ENCODE measurements around the gene TPGS1. TPM values are rescaled to one million over a fixed set of nuclear protein-coding genes. Genes with fewer than 3 reads are reported as not detected.

The TPGS1 gene
- total RNA-seq, 4 donors from 2014 or later = 12.6 to 37.5 (median 29.9) TPM

DNA sequence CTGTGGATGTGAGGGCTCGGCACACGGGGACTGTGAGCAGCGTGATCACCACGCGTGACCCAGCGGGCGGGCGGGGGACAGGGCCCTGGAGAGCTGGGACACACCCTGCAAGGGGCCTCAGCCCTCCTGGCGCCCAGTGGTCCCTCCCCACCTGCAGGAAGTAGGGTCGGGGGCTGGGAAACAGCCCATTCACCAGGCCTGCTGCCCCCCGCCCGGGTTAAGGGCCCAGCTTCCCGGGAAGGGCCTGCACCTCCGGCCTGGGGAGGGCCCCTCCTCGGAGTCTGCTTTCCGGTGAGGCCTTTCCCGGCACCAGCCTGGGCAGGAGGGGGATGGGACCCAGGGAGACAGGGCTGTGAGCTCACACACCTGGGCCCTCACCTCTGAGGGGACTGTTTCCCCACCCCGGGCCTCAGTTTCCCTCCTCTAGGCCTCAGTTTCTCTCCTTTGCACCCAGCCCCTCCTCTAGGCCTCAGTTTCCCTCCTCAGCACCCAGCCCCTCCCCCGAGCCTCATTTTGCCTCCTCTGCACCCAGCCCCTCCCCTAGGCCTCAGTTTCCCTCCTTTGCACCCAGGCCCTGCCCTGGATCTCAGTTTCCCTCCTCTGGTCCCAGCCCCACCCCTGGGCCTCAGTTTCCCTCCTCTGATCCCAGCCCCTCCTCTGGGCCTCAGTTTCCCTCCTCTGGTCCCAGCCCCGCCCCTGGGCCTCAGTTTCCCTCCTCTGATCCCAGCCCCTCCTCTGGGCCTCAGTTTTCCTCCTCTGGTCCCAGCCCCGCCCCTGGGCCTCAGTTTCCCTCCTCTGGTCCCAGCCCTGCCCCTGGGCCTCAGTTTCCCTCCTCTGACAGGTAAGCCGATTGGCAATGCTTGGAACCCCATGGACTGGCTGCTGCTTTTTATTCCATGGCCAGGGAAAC lies 12.9 kb upstream of the TPGS1 start:
- H3K27me3 ChIP-seq = peaks cover 12 to 24% of the 10 kb centered on the region in 2 donors
- intact Hi-C loops (cut with DNase I; ENCODE audit: low total_unique reads) = no loop called here

DNA sequence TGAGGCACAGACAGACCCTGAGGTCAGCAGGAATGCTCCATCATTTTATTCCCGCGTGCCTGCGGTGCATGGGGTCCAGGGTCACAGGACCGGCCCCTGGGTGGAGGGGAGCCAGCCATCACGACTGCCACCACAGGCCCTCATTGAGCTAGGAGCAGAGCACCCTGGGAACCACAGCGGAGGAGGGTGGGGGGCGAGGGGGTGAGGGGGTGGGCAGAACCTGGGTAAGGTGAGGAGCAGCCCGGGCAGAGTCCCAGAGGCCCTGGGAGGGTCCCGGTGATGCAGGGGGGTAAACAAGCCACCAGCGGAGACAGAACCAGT lies 12.3 kb upstream of the TPGS1 start:
- H3K27me3 ChIP-seq = peaks cover 12 to 25% of the 10 kb centered on the region in 2 donors
- no peak overlapping the region for H3K27ac ChIP-seq
- no peaks in the 10 kb centered on the region for H3K9me3 ChIP-seq
- intact Hi-C loops (cut with DNase I; ENCODE audit: low total_unique reads) = no loop called here
- no peak overlapping the region for H3K4me3 ChIP-seq
- TF ChIP-seq, protein P1, sequence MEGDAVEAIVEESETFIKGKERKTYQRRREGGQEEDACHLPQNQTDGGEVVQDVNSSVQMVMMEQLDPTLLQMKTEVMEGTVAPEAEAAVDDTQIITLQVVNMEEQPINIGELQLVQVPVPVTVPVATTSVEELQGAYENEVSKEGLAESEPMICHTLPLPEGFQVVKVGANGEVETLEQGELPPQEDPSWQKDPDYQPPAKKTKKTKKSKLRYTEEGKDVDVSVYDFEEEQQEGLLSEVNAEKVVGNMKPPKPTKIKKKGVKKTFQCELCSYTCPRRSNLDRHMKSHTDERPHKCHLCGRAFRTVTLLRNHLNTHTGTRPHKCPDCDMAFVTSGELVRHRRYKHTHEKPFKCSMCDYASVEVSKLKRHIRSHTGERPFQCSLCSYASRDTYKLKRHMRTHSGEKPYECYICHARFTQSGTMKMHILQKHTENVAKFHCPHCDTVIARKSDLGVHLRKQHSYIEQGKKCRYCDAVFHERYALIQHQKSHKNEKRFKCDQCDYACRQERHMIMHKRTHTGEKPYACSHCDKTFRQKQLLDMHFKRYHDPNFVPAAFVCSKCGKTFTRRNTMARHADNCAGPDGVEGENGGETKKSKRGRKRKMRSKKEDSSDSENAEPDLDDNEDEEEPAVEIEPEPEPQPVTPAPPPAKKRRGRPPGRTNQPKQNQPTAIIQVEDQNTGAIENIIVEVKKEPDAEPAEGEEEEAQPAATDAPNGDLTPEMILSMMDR (IDR thresholded peaks at IDR 0.05) = no peak
- TF ChIP-seq POLR2A (IDR thresholded peaks at IDR 0.05) = no peak
- H3K4me1 ChIP-seq = no peaks in the 10 kb centered on the region
- no peaks in the 10 kb centered on the region for H3K36me3 ChIP-seq
- no peak for DNase-seq

More for the DNA sequence above, 12.9 kb upstream of the TPGS1 start:
- Histone ChIP-seq H3K9me3 (no peaks in the 10 kb centered on the region), H3K4me1 (no peaks in the 10 kb centered on the region), H3K36me3 (no peaks in the 10 kb centered on the region), H3K4me3 (no peak overlapping the region), H3K27ac (no peak overlapping the region)
- DNase-seq = no peak
- TF ChIP-seq, protein P1 (IDR thresholded peaks at IDR 0.05) = no peak
- TF ChIP-seq POLR2A (IDR thresholded peaks at IDR 0.05) = no peak

DNA sequence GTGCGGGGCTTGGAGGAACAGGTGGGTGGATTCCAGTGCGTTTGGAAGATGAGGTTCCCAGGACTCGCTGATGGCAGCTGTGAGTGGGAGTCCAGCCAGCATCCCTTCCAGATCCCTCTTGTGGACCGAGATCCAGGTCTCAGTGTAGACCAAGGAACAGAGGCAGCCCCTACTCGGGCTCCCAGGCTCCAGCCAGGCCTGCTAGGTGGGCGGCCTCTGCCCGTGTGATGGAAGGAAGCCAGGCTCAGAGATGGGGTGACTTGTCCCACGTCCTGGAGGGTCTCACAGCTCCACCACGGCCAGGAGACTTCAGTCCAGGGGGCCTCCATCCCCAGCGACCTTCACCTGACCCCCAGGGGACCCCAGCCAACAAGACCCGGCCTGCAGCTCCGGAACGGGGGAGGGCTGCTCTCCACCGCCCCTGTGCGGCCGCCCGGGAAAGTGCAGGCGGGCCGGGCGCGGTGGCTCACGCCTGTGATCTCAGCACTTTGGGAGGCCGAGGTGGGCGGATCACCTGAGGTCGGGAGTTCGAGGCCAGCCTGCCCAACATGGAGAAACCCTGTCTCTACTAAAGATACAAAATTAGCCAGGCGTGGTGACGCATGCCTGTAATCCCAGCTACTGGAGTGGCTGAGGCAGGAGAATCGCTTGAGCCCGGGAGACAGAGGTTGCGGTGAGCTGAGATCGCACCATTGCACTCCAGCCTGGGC lies 11.7 kb upstream of the TPGS1 start:
- Histone ChIP-seq H3K9me3 (no peaks in the 10 kb centered on the region), H3K27me3 (peaks cover 12 to 25% of the 10 kb centered on the region in 2 donors)
- DNase-seq = no peak

DNA sequence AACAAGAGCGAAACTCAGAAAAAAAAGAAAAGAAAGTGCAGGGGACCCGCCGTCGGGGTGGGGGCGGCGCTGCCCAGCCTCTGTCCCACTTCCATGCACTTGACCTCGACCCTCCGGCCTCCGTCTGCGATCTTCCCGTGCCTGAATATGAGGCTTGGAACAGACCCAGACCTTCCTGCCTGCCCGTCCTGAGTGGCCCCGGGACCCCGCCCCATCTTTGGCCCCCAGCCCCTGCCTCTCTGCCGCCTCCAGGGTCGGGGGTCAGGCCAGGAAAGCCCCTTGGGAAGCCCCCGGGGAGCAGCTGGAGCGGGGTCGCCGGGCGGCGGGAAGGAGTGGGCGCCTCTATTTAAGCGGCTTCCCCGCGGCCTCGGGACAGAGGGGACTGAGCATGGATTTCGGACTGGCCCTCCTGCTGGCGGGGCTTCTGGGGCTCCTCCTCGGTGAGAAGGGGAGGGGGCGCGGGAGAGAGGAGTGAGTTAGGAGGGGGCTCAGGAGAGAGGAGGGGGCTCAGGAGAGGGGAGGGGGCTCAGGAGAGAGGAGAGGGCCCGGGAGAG lies 11.1 kb upstream of the TPGS1 start, which contains the start of gene MADCAM1:
MADCAM1 (plus strand) TSS at position 375 of the 554 bp plus-strand sequence; CDS start at position 389, 14 bp downstream.
- DNase-seq = no peak
- Histone ChIP-seq H3K4me1 (no peaks in the 10 kb centered on the region), H3K27me3 (peaks cover 12 to 25% of the 10 kb centered on the region in 2 donors), H3K27ac (no peak within 1 kb of the TSS), H3K36me3 (no peaks in the 10 kb centered on the region), H3K9me3 (no peaks in the 10 kb centered on the region), H3K4me3 (no peak within 1 kb of the TSS)
- intact Hi-C loops (cut with DNase I; ENCODE audit: low total_unique reads) = no loop called here
- TF ChIP-seq, protein P1 (IDR thresholded peaks at IDR 0.05) = no peak
- TF ChIP-seq POLR2A (IDR thresholded peaks at IDR 0.05) = no peak

More for the DNA sequence above, 11.7 kb upstream of the TPGS1 start:
- Histone ChIP-seq H3K4me1 (no peaks in the 10 kb centered on the region), H3K4me3 (no peak overlapping the region), H3K27ac (no peak overlapping the region), H3K36me3 (no peaks in the 10 kb centered on the region)
- intact Hi-C loops (cut with DNase I; ENCODE audit: low total_unique reads) = no loop called here
- no peak for TF ChIP-seq POLR2A (IDR thresholded peaks at IDR 0.05)
- TF ChIP-seq, protein P1 (IDR thresholded peaks at IDR 0.05) = peak in 3 of 4 experiments; percentile 40 to 47 (median 44)
